Measurements from ENCODE around the gene KIAA0753.

The KIAA0753 gene

DNA sequence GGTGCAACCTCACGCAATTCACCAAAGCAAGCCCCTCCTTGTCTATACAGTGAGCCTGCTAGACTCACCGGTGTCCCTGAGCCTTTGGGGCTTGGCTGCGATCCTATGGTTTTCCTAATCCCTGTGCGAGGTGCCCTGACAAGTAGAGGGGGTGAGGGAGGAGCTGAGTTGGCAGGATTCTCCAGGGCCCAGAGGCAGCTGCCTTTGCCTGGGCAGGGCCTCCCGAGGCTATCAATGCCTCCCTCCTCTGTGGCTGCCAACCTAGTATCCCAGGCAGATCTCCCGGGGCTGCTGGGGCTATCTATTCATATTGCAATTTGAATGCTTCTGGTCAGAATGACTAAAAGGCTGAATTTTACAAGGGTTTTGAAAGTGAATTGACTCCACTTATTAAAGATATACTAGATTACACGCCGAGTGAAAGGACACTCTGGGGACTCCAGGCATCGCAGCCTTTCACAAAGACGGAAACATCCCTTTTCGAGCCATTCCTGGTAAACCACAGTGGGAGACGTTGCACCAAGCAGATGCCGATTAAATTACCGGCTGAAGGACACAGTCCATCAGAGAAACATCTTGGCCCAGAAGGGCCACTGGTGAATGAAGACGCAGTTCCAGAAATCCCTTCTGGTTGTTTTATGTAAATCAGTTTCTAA lies 72.9 kb downstream of the KIAA0753 start:
- no peak for TF ChIP-seq PAX5 (IDR thresholded peaks at IDR 0.05; ENCODE audit: insufficient read depth, low read length, severe bottlenecking)
- no peak for FAIRE-seq
- no peak for DNase-seq (ENCODE audit: insufficient read length, low spot score)

DNA sequence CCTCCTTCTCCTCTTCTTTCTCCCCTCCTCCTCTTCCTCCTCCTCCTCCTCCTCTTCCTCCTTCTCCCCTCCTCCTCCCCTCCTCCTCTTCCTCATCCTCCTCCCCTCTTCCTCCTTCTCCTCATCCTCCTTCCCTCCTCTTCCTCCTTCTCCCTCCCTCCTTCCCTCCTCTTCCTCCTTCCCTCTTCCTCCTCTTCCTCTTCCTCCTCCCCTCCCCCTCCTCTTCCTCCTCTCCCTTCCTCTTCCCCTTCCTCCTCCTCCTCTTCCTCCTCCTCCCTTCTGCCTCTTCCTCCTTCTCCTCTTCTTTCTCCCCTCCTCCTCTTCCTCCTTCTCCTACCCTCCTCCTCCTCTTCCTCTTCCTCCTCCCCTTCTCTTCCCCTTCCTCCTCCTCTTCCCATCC lies 79.1 kb downstream of the KIAA0753 start:
- DNase-seq (ENCODE audit: insufficient read length, low spot score) = no peak
- FAIRE-seq = no peak
- TF ChIP-seq POLR2AphosphoS5 (IDR thresholded peaks at IDR 0.05; ENCODE audit: low read depth, low read length) (no peak), POU2F2 (IDR thresholded peaks at IDR 0.05; ENCODE audit: low read depth, low read length) (no peak), TAF1 (IDR thresholded peaks at IDR 0.05; ENCODE audit: low read depth, low read length) (no peak), PAX5 (IDR thresholded peaks at IDR 0.05; ENCODE audit: insufficient read depth, low read length, severe bottlenecking) (no peak), SPI1 (IDR thresholded peaks at IDR 0.05; ENCODE audit: low read depth, low read length) (no peak), POLR2A (IDR thresholded peaks at IDR 0.05; ENCODE audit: low read depth, low read length) (no peak)

DNA sequence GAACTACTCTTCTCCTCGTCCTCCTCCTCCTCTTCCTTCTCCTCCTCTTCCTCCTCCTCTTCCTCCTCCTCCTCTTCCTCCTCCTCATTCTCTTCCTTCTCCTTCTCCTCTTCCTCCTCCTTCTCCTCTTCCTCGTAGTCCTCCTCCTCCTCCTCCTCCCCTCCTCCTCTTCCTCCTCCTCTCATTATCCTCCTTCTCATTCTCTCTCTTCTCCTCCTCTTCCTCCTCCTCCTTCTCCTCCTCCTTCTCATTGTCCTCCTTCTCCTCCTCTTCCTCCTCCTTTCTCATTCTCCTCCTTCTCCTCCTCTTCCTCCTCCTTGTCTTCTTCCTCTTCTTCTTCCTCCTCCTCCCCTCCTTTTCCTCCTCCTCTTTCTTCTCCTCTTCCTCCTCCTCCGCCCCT lies 80.0 kb downstream of the KIAA0753 start:
- no peak for DNase-seq (ENCODE audit: insufficient read length, low spot score)
- TF ChIP-seq SPI1 (IDR thresholded peaks at IDR 0.05; ENCODE audit: low read depth, low read length) = no peak
- no peak for TF ChIP-seq POU2F2 (IDR thresholded peaks at IDR 0.05; ENCODE audit: low read depth, low read length)
- TF ChIP-seq POLR2A (IDR thresholded peaks at IDR 0.05; ENCODE audit: low read depth, low read length) = no peak
- no peak for TF ChIP-seq TAF1 (IDR thresholded peaks at IDR 0.05; ENCODE audit: low read depth, low read length)
- no peak for TF ChIP-seq PAX5 (IDR thresholded peaks at IDR 0.05; ENCODE audit: insufficient read depth, low read length, severe bottlenecking)
- no peak for TF ChIP-seq POLR2AphosphoS5 (IDR thresholded peaks at IDR 0.05; ENCODE audit: low read depth, low read length)
- no peak for FAIRE-seq

DNA sequence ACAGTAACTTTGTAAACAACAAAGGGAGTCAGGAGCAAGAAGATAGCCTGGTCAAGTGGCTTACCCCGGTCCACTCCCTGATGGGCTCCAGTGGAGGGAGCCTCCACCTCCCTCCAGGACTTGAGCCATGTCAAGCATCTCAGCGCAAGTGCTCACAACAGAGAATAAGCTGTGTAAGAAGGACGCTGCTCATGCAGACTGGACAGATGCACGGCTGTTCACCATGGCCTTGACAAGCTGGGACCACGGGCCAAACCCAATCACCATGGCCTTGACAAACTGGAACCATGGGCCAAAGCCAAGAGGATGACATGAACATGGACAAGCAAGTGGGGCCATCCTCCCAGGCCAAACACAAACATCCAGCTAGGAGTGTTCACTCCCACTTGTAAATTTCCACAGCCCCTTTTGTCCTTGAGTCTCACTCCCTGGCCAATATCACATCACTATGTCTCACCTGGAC lies 80.7 kb downstream of the KIAA0753 start:
- FAIRE-seq (no peak), DNase-seq (ENCODE audit: insufficient read length, low spot score) (no peak)
- TF ChIP-seq POLR2AphosphoS5 (IDR thresholded peaks at IDR 0.05; ENCODE audit: low read depth, low read length) (no peak), PAX5 (IDR thresholded peaks at IDR 0.05; ENCODE audit: insufficient read depth, low read length, severe bottlenecking) (no peak), SPI1 (IDR thresholded peaks at IDR 0.05; ENCODE audit: low read depth, low read length) (no peak)

DNA sequence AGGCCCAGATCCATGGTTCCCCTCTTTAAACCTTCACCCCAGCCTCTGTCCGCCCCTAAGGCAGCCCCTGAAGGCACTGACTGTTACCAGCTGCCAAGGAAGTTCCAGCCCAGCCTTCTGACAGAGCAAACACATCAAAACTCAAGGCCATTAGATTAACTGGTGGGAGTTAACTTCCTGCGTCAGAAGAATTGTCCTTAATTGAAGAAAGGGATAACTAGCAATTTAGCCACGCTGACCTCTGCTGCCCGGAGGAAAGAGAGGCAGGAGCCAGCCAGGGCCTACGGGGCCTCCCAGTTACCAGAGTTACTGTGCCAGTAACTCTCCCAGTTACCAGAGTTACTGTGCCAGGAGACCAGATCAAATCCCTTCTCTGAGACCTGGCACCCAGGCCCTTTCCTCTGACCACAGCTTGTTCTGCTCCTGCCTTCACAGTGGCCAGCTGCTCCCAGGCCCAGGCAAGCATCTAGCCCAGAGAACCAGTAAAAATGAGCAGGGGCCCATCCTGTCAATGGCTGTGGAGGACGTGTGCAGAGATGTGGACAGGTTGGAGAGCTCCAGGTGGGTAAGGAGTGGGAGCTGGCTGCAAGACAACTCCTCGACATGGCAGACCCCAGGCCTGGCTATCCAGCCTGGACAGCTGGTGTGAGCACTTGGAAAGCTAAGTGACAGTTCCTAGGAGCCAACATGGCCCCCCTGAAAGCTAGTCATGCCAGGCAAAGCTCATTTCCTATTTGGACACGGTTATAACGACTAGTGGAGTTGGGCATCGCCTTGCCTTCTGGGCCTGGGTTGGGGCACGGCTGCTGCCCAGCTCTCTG lies 81.4 kb downstream of the KIAA0753 start:
- FAIRE-seq (no peak), DNase-seq (ENCODE audit: insufficient read length, low spot score) (no peak)
- no peak for TF ChIP-seq POLR2A (IDR thresholded peaks at IDR 0.05; ENCODE audit: low read depth, low read length)
- TF ChIP-seq POU2F2 (IDR thresholded peaks at IDR 0.05; ENCODE audit: low read depth, low read length) = no peak
- TF ChIP-seq TAF1 (IDR thresholded peaks at IDR 0.05; ENCODE audit: low read depth, low read length) = no peak
- TF ChIP-seq POLR2AphosphoS5 (IDR thresholded peaks at IDR 0.05; ENCODE audit: low read depth, low read length) = no peak
- no peak for TF ChIP-seq SPI1 (IDR thresholded peaks at IDR 0.05; ENCODE audit: low read depth, low read length)
- TF ChIP-seq PAX5 (IDR thresholded peaks at IDR 0.05; ENCODE audit: insufficient read depth, low read length, severe bottlenecking) = no peak

DNA sequence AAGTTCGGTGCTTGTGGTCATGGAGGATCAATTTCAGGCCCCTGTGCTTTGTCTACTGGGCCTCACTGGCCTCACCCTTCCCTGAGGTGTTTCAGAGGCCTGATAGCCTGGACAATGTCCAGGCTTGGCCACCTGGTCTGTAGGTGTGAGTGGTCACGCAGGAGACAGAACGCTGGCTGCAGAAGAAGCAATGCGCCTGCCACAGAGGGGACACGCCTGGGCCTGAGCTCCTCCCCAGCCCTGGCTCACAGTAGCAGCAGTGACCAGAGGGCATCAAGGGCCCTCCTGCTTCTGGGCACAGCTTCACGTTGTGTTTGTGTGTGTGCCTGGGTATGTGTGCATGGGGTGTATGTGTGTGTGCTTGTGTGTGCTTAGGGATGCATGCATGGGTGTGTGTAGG lies 82.2 kb downstream of the KIAA0753 start:
- TF ChIP-seq PAX5 (IDR thresholded peaks at IDR 0.05; ENCODE audit: insufficient read depth, low read length, severe bottlenecking) = no peak
- TF ChIP-seq POLR2A (IDR thresholded peaks at IDR 0.05; ENCODE audit: low read depth, low read length) = no peak
- TF ChIP-seq POLR2AphosphoS5 (IDR thresholded peaks at IDR 0.05; ENCODE audit: low read depth, low read length) = no peak
- TF ChIP-seq TAF1 (IDR thresholded peaks at IDR 0.05; ENCODE audit: low read depth, low read length) = no peak
- TF ChIP-seq POU2F2 (IDR thresholded peaks at IDR 0.05; ENCODE audit: low read depth, low read length) = no peak
- no peak for TF ChIP-seq SPI1 (IDR thresholded peaks at IDR 0.05; ENCODE audit: low read depth, low read length)
- no peak for DNase-seq (ENCODE audit: insufficient read length, low spot score)
- no peak for FAIRE-seq

DNA sequence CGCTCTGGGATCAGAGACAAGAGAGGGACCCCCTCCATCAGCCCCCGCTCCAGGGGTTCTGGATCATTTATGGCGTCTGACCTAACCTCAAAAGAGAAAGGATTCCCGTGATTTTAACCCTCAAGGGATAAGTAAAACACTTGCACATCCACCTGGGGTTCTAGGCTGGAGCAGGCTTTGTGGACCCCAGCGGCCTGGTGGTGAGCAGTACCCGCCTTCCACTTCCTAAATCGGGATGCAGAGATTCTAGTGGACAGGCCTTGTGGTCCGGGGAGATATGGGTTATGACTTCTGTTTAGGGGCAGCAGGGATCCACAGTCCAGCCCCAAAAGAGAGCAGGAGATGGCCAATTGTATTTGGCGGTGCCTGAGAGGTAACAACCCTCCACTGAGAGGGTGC lies 83.5 kb downstream of the KIAA0753 start:
- DNase-seq (ENCODE audit: insufficient read length, low spot score) (no peak), FAIRE-seq (no peak)
- no peak for TF ChIP-seq POLR2A (IDR thresholded peaks at IDR 0.05; ENCODE audit: low read depth, low read length)
- no peak for TF ChIP-seq TAF1 (IDR thresholded peaks at IDR 0.05; ENCODE audit: low read depth, low read length)
- no peak for TF ChIP-seq SPI1 (IDR thresholded peaks at IDR 0.05; ENCODE audit: low read depth, low read length)
- TF ChIP-seq POU2F2 (IDR thresholded peaks at IDR 0.05; ENCODE audit: low read depth, low read length) = no peak
- no peak for TF ChIP-seq PAX5 (IDR thresholded peaks at IDR 0.05; ENCODE audit: insufficient read depth, low read length, severe bottlenecking)
- no peak for TF ChIP-seq POLR2AphosphoS5 (IDR thresholded peaks at IDR 0.05; ENCODE audit: low read depth, low read length)

DNA sequence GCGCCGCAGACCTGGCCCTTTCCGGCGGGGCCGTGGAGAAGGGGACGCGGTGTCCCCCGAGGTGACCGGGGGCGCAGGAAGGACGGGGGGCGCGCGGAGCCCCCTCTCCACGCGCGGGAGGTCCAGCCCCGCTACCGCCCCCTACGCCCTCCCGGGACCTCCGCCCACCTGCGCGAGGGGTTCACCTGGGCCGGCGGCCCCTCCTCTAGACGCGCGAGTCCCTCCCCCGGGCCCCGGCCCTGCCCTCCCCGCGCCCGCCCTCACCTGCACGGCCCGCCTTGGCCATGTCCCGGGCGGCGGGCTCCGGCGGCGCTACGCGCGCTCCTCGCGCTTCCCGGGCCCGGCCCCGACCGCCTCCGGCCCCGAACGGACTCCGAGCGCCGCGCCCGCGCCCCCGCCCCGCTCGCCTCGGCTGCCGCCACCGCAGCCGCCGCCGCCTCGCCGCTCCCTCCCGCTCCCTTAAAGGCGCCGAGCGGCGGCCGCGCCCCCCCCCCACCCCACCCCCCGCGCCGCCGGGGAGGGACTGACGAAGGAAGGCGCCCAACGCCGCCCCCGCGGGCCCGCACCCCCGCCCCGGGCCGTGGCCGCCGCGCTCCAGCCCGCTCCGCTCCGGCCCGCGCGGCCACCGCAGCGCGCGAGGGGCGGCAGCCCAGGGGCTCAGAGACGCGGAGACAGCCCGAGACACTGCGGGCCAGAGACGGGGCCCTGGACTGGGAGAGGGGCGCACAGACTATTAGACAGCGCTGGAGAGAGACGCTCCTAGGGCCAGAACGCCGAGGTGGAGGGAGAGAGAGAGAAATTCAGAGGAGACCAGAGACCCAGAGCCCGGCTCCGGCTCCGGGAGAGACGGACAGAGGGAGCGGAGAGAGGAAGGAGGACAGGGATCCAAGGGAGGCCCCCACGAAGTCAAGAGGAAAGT lies 84.1 kb downstream of the KIAA0753 start, which contains the start of gene PITPNM3:
PITPNM3 (minus strand) TSS at position 435 of the 919 bp plus-strand sequence; CDS start at position 286, 149 bp downstream.
- TF ChIP-seq TAF1 (IDR thresholded peaks at IDR 0.05; ENCODE audit: low read depth, low read length) = no peak
- TF ChIP-seq SPI1 (IDR thresholded peaks at IDR 0.05; ENCODE audit: low read depth, low read length) = no peak
- TF ChIP-seq POLR2A (IDR thresholded peaks at IDR 0.05; ENCODE audit: low read depth, low read length) = no peak
- FAIRE-seq (no peak), DNase-seq (ENCODE audit: insufficient read length, low spot score) (no peak)

Data from GM12891 (cell line).